Transverse colon (tissue), 3 donors: ENCODE data around the gene PIGV.

Source experiments
- POLR2A ChIP-seq: fragments of 450-650 bp; IDR thresholded peaks from one replicate; pipeline ENCODE4 v1.6.1; 2016; ENCODE audit warnings: antibody characterized with exemption, mild to moderate bottlenecking, moderate library complexity
- TF ChIP-seq, protein P1 (sequence below), 5 experiments: fragments of 200-600 bp in 3 of 5; fragments of 450-650 bp in 2 of 5; sonication (generic) in 3 of 5; IDR thresholded peaks; 1 replicate in 2 of 5; 2 replicates in 3 of 5; pipeline ENCODE4 v1.5.1; 2016 to 2017; ENCODE audit warnings: antibody characterized with exemption in 5 of 5, inconsistent platforms in 3 of 5, mild to moderate bottlenecking in 2 of 5, moderate library complexity in 1 of 5

DNA sequence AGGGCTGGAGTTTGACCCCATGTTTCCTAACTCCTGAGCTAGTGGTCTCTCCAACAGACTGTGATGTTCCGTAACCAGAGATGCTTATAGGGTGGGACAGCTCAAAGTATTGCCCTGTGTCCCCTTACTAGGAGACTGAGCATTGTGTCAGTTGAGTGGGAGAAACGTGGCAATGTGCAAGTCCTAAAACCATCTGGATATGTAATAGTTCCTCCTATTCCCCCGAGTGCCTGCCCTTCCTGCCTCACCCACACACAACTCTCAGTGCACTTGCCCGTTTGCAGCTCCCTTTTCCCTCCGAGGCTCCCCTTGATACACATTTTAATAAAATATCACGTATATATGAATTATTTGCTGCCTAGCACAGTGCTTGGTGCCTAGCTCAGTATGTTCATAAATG, 3.4 kb downstream of the PIGV start:
- TF ChIP-seq POLR2A, result no peak
- TF ChIP-seq, protein P1, sequence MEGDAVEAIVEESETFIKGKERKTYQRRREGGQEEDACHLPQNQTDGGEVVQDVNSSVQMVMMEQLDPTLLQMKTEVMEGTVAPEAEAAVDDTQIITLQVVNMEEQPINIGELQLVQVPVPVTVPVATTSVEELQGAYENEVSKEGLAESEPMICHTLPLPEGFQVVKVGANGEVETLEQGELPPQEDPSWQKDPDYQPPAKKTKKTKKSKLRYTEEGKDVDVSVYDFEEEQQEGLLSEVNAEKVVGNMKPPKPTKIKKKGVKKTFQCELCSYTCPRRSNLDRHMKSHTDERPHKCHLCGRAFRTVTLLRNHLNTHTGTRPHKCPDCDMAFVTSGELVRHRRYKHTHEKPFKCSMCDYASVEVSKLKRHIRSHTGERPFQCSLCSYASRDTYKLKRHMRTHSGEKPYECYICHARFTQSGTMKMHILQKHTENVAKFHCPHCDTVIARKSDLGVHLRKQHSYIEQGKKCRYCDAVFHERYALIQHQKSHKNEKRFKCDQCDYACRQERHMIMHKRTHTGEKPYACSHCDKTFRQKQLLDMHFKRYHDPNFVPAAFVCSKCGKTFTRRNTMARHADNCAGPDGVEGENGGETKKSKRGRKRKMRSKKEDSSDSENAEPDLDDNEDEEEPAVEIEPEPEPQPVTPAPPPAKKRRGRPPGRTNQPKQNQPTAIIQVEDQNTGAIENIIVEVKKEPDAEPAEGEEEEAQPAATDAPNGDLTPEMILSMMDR (IDR thresholded peaks at IDR 0.05), result no peak
